T-helper 2 cell treated with Interferon-gamma antibody and Interleukin-4, amounts not matched to agents 100 ng/mL and 5 ng/mL, for 36 hours (primary cell): ENCODE data around the gene SMIM27. TPM values are rescaled to one million over a fixed set of nuclear protein-coding genes. Genes with fewer than 3 reads are reported as not detected.

ENCODE experiments used
- intact Hi-C: fragments of 100-400 bp; cut with micrococcal nuclease; formaldehyde crosslinking; loops from one replicate; pipeline ENCODE4 v1.15.1; 2023
- total RNA-seq: library from RNA; stranded (reverse); gene quantifications from 2 replicates; pipeline ENCODE4 v1.2.3, GENCODE V29; 2022

The SMIM27 gene
- total RNA-seq, 1 donor from 2014 or later, result 11.9 TPM

GRCh38 chr9:32554107-32554506, 2.0 kb downstream of the SMIM27 start:
- intact Hi-C loops, result loop anchor here (5.0 kb wide), 1 partner anchor 1263 kb away; the partner anchor contains the start of gene UBE2R2

- intact Hi-C loops, result loop anchor here (5.0 kb wide), 1 partner anchor 1263 kb away; the partner anchor contains the start of gene UBE2R2
Measured at GRCh38 chr9:32554591-32554990, 2.5 kb downstream of the SMIM27 start.

- intact Hi-C loops, result no loop called here
Measured at GRCh38 chr9:32558408-32558934, 6.3 kb downstream of the SMIM27 start.

GRCh38 chr9:32565967-32566366, 13.8 kb downstream of the SMIM27 start:
- intact Hi-C loops, result no loop called here

GRCh38 chr9:32566770-32567169, 14.6 kb downstream of the SMIM27 start:
- intact Hi-C loops, result no loop called here

- intact Hi-C loops, result loop anchor here (5.0 kb wide), 1 partner anchor 597 kb away; the partner anchor contains the start of gene B4GALT1
Measured at GRCh38 chr9:32570262-32570661, 18.1 kb downstream of the SMIM27 start.

GRCh38 chr9:32571969-32572899, 20.1 kb downstream of the SMIM27 start:
- intact Hi-C loops, result loop anchor here (1.0 to 5.0 kb wide), 4 partner anchors 20 to 595 kb away; partner anchors contain the start of genes B4GALT1, SMIM27 and TOPORS

- intact Hi-C loops, result loop anchor here (1.0 to 5.0 kb wide), 8 partner anchors 21 to 594 kb away; partner anchors contain the start of genes ACO1, APTX, B4GALT1 and DNAJA1
Measured at GRCh38 chr9:32572900-32573523, 20.9 kb downstream of the SMIM27 start, which contains the start of gene NDUFB6. Gene NDUFB6, minus strand, starts transcription at chr9:32573159. Its CDS starts 99 bp downstream, at chr9:32573060.

- intact Hi-C loops, result loop anchor here (1.0 to 5.0 kb wide), 5 partner anchors 48 to 593 kb away; partner anchors contain the start of genes ACO1, APTX, B4GALT1 and DNAJA1
Measured at GRCh38 chr9:32573821-32574220, 21.7 kb downstream of the SMIM27 start.

GRCh38 chr9:32574858-32575257, 22.7 kb downstream of the SMIM27 start:
- intact Hi-C loops, result loop anchor here (5.0 kb wide), 1 partner anchor 592 kb away; the partner anchor contains the start of gene B4GALT1

GRCh38 chr9:32577316-32577715, 25.2 kb downstream of the SMIM27 start:
- intact Hi-C loops, result no loop called here

- intact Hi-C loops, result loop anchor here (1.0 kb wide), 1 partner anchor 200 kb away; no protein-coding TSS in a partner anchor
Measured at GRCh38 chr9:32578976-32579375, 26.8 kb downstream of the SMIM27 start.

GRCh38 chr9:32579706-32580331, 27.7 kb downstream of the SMIM27 start:
- intact Hi-C loops, result loop anchor here (1.0 to 10.0 kb wide), 2 partner anchors 201 to 645 kb away; no protein-coding TSS in a partner anchor

- intact Hi-C loops, result loop anchor here (1.0 to 10.0 kb wide), 2 partner anchors 388 to 644 kb away; no protein-coding TSS in a partner anchor
Measured at GRCh38 chr9:32580631-32581300, 28.6 kb downstream of the SMIM27 start.

- intact Hi-C loops, result loop anchor here (1.0 to 10.0 kb wide), 2 partner anchors 387 to 643 kb away; no protein-coding TSS in a partner anchor
Measured at GRCh38 chr9:32581512-32582143, 29.5 kb downstream of the SMIM27 start.

GRCh38 chr9:32584784-32585183, 32.7 kb downstream of the SMIM27 start:
- intact Hi-C loops, result loop anchor here (10.0 kb wide), 1 partner anchor 640 kb away; no protein-coding TSS in a partner anchor

- intact Hi-C loops, result loop anchor here (10.0 kb wide), 1 partner anchor 637 kb away; no protein-coding TSS in a partner anchor
Measured at GRCh38 chr9:32587901-32588300, 35.8 kb downstream of the SMIM27 start.

GRCh38 chr9:32589083-32589723, 37.1 kb downstream of the SMIM27 start:
- intact Hi-C loops, result loop anchor here (1.0 to 10.0 kb wide), 2 partner anchors 379 to 636 kb away; no protein-coding TSS in a partner anchor

- intact Hi-C loops, result no loop called here
Measured at GRCh38 chr9:32590476-32590875, 38.3 kb downstream of the SMIM27 start.
